Type B pancreatic cell (in vitro differentiated cells): ENCODE results near the gene IRF2BP1. TPM values are rescaled to one million over a fixed set of nuclear protein-coding genes. Genes with fewer than 3 reads are reported as not detected.

Experiments
- DNase-seq: peaks from one replicate; pipeline ENCODE4 v3.0.0; 2021; ENCODE audit warnings: mixed read lengths; ENCODE audit not compliant: unreplicated experiment; ENCODE audit errors: extremely low spot score
- H3K27ac Mint-ChIP-seq: 2 replicates; pipeline ENCODE4 v1.8.0; 2021; ENCODE audit warnings: mild to moderate bottlenecking, mixed read lengths
- H3K27me3 Mint-ChIP-seq: 2 replicates; pipeline ENCODE4 v1.8.0; 2021; ENCODE audit warnings: mixed read lengths
- H3K36me3 Mint-ChIP-seq: 2 replicates; pipeline ENCODE4 v1.8.0; 2021; ENCODE audit warnings: mixed read lengths
- H3K4me1 Mint-ChIP-seq: one replicate; pipeline ENCODE4 v1.8.0; 2021; ENCODE audit warnings: mixed read lengths; ENCODE audit not compliant: unreplicated experiment
- H3K4me3 Mint-ChIP-seq: 2 replicates; pipeline ENCODE4 v1.8.0; 2021; ENCODE audit warnings: mild to moderate bottlenecking, mixed read lengths
- H3K9me3 Mint-ChIP-seq: 2 replicates; pipeline ENCODE4 v1.8.0; 2021; ENCODE audit warnings: mixed read lengths
- CTCF ChIP-seq: fragments of 200-600 bp; sonication (generic); conservative IDR thresholded peaks from 2 replicates; pipeline ENCODE4 v1.5.0; 2021; ENCODE audit warnings: antibody characterized with exemption, mild to moderate bottlenecking
- total RNA-seq: library from RNA; stranded (reverse); gene quantifications from 2 replicates; pipeline ENCODE4 v1.2.1, GENCODE V29; 2021; ENCODE audit warnings: low replicate concordance

Gene IRF2BP1
- total RNA-seq, 1 donor from 2014 or later, result 32.2 TPM

- no peak overlapping the region for H3K27ac Mint-ChIP-seq
- H3K9me3 Mint-ChIP-seq, result no peaks in the 10 kb centered on the region
- H3K4me1 Mint-ChIP-seq, result no peaks in the 10 kb centered on the region
- no peak overlapping the region for H3K4me3 Mint-ChIP-seq
- no peak for DNase-seq
- TF ChIP-seq CTCF, result no peak
- H3K36me3 Mint-ChIP-seq, result no peaks in the 10 kb centered on the region
- H3K27me3 Mint-ChIP-seq, result peaks cover 21% of the 10 kb centered on the region
Observed at GRCh38 chr19:45908956-45909355, 23.0 kb upstream of the IRF2BP1 start.

- Mint-ChIP-seq H3K4me3 (no peak overlapping the region), H3K9me3 (no peaks in the 10 kb centered on the region), H3K4me1 (no peaks in the 10 kb centered on the region), H3K27me3 (peaks cover 14% of the 10 kb centered on the region), H3K27ac (no peak overlapping the region), H3K36me3 (no peaks in the 10 kb centered on the region)
- no peak for TF ChIP-seq CTCF
- DNase-seq, result no peak
Observed at GRCh38 chr19:45906221-45906620, 20.3 kb upstream of the IRF2BP1 start.

- peaks cover 20% of the 10 kb centered on the region for H3K27me3 Mint-ChIP-seq
- no peak overlapping the region for H3K27ac Mint-ChIP-seq
- no peak for DNase-seq
- peaks cover 8% of the 10 kb centered on the region for H3K36me3 Mint-ChIP-seq
- no peak for TF ChIP-seq CTCF
- peaks cover 6% of the 10 kb centered on the region for H3K4me1 Mint-ChIP-seq
- no peaks in the 10 kb centered on the region for H3K9me3 Mint-ChIP-seq
- no peak overlapping the region for H3K4me3 Mint-ChIP-seq
Observed at GRCh38 chr19:45905011-45905410, 19.1 kb upstream of the IRF2BP1 start.

GRCh38 chr19:45902651-45903625, 17.0 kb upstream of the IRF2BP1 start:
- DNase-seq, result peak; percentile 100
- TF ChIP-seq CTCF, result no peak
- Mint-ChIP-seq H3K9me3 (no peaks in the 10 kb centered on the region), H3K27ac (peak overlapping the region; percentile 74), H3K36me3 (peaks cover 16% of the 10 kb centered on the region), H3K4me1 (peaks cover 6% of the 10 kb centered on the region), H3K27me3 (peaks cover 11% of the 10 kb centered on the region), H3K4me3 (peak overlapping the region; percentile 95)

- H3K27ac Mint-ChIP-seq, result peak within 1 kb of the TSS; percentile 74
- no peak for TF ChIP-seq CTCF
Observed at GRCh38 chr19:45901912-45902650, 16.1 kb upstream of the IRF2BP1 start, which contains the start of gene MYPOP. Gene MYPOP (minus strand): TSS chr19:45902613. CDS start chr19:45901773, 840 bp downstream.

More at GRCh38 chr19:45901912-45902650, 16.1 kb upstream of the IRF2BP1 start, which contains the start of gene MYPOP:
- Mint-ChIP-seq H3K36me3 (peaks cover 16% of the 10 kb centered on the region), H3K27me3 (peaks cover 11% of the 10 kb centered on the region), H3K4me1 (peaks cover 6% of the 10 kb centered on the region), H3K9me3 (no peaks in the 10 kb centered on the region), H3K4me3 (peak within 1 kb of the TSS; percentile 95)
- no peak for DNase-seq
